GM21367 (cell line): ENCODE data around the gene SREBF2.

ENCODE experiments used
- ATAC-seq: cut with Tn5 transposase; IDR thresholded peaks from one replicate; pipeline ENCODE4 v1.9.1; 2021; ENCODE audit not compliant: unreplicated experiment

The SREBF2 gene

DNA sequence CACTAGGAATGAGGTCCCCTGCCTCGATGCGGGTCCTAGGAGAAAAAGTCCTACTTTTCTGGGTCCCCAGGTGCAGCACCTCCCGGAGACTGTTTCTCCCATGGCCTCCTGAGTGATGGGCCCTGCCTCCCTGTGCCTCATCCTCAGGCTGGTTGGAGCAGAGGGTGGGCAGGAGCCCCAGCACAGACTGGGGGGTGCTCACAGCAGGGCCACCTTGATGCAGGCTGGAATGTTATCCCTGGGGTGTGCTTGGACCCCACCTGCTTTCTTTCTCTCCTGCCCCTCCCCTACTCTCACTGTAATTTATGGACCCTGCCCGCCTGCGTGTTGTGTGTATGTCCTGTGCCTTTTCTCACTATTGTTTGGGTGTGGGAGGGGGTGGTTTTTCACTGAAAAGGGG, 73.9 kb downstream of the SREBF2 start:
- no peak for ATAC-seq

- no peak for ATAC-seq
Observed at GRCh38 chr22:41907436-41908401, 74.8 kb downstream of the SREBF2 start.

- no peak for ATAC-seq
Observed at GRCh38 chr22:41908411-41909309, 75.8 kb downstream of the SREBF2 start.

- ATAC-seq = no peak
Observed at GRCh38 chr22:41909310-41910049, 76.6 kb downstream of the SREBF2 start.

DNA sequence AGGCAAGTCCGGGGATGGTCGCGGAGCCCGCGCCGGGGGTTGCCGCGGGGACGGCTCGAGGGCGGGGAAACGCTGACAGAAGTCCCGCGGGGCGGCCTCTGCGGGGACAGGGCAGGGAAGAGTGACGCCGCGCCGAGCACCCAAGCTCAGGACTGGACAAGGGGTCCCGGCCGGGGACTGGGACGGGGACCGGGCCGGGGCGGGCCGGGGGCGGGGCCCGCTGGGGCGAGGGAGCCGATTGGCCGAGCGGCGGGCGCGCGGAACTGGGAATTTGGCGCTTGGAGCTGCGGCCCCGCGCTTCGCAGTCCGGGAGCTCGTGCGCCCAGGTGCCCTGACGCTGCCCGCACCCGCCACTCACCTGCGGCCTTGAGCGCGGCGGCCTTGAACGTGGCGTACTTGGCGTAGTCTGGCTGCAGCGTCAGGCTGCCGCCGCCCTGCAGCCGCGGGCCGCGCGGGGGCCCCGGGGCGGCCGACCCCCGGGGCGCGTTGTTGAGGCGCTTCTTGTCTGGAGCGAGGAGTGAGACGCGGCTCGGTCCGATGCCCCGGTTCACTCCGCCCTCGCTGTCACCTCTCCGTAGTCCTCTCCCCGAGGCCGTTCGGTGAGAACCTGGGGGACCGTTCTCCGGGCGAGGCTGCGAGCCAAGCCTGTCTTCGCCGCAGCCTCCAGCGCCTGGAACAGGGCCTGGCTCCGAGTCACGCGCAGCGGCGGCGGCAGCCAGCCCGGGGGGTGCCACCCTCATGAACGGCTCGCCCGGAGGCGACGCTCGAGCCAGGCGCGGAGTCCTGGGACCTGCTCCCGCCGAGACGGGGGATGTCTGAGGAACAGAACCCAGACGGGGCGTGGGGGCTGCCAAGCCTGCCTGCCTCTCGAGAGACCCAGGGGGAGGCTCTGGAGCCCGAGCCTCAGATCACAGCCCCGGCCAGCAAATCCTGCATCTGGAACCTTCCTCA, 77.4 kb downstream of the SREBF2 start:
- no peak for ATAC-seq

- ATAC-seq = no peak
Observed at GRCh38 chr22:41911001-41911611, 78.2 kb downstream of the SREBF2 start.

GRCh38 chr22:41912338-41913039, 79.6 kb downstream of the SREBF2 start:
- no peak for ATAC-seq

- ATAC-seq = no peak
Observed at GRCh38 chr22:41913040-41913719, 80.3 kb downstream of the SREBF2 start.

DNA sequence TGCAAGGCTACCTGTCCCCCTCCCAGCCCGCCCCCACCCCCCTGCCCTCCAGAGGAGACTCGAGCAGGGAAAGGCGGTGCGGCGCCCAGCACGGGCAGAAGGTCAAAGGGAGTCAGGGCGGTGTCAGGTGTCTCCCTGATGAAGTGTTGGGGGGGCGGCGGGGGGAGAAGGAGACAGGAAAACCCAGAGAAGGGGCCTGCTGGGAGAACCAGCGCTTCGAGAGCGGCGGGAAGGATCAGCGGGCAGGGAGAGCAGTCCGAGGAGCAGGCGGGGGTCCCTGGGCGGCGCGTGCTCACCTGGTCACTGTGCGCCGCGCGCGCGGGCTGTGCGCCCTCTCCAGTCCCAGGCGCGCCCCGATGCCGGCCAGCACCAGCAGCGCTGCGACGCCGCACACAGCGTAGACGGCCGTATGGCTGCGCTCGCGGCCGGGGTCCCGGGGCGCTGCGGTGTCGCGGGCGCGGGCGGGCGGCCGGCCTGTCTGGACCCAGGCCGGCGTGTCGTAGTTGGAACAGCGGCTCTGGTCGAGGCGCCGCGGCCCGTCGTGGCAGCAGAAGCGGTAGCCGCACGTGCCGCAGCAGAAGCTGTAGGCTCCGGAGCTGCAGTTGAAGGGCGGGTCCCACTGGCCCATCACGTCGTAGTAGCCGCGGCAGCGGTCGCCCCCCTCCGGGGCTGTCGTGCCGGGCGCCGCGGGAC, 81.1 kb downstream of the SREBF2 start:
- ATAC-seq = no peak

GRCh38 chr22:41914611-41915034, 81.7 kb downstream of the SREBF2 start:
- ATAC-seq = no peak

DNA sequence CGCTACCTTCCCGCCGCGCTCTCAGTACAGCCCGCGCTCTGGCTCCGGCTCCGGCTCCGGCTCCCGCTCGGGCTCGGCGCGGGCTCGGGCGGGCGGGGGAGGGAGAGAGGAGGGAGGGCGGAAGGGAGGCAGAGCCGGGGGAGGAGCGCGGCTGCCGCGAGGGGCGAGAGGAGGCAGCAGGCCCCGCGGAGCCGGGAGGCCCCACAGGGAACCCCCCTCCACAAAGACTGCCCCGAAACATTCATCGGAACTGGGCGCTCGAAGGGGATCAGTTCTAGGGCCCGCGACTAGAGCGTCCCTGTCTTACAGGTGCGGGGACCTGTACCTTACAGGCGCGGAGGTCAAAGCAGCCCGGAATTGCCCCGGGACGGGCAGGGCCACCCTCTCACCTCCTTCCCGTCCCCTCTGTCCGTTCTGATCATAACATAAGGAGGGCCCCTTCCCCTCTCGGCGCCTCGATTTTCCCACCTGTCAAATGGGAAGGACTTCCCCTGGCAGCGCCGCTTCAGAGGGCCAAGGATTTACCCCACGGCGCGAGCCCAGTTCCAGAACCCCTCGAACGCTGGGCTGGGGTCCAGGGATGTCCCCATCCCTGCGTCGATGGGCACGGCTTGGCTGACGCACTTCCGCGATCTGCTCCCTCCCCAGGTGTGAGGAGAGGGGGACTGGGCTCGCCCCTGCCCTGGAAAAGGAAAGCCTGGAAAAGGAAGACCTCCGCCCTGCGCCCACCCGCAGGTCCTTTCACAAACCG, 82.3 kb downstream of the SREBF2 start, which contains the start of gene SHISA8:
Gene SHISA8, minus strand, starts transcription at position 40 of the 751 bp plus-strand sequence. CDS start 407 bp downstream, outside the sequence.
- no peak for ATAC-seq

GRCh38 chr22:41915786-41916493, 83.0 kb downstream of the SREBF2 start:
- ATAC-seq = no peak

GRCh38 chr22:41916745-41917358, 83.9 kb downstream of the SREBF2 start:
- ATAC-seq = no peak

GRCh38 chr22:41917375-41917902, 84.5 kb downstream of the SREBF2 start:
- ATAC-seq = no peak
